Esophagus squamous epithelium (tissue), 4 donors: ENCODE data around the gene TXNDC11.

Source experiments
- CTCF ChIP-seq, 6 experiments: fragments of 450-650 bp in 4 of 6; fragments of 200-600 bp in 2 of 6; sonication (generic) in 2 of 6; IDR thresholded peaks; one replicate each; pipeline ENCODE4 v1.5.1; 2016 to 2019; ENCODE audit warnings: antibody characterized with exemption in 6 of 6, mild to moderate bottlenecking in 4 of 6, moderate library complexity in 4 of 6
- POLR2A ChIP-seq, 4 donors: fragments of 450-650 bp; IDR thresholded peaks; one replicate each; pipeline ENCODE4 v1.6.1; 2017; ENCODE audit warnings: antibody characterized with exemption in 4 of 4, mild to moderate bottlenecking in 4 of 4, moderate library complexity in 3 of 4

- no peak for TF ChIP-seq POLR2A (IDR thresholded peaks at IDR 0.05)
- no peak for TF ChIP-seq CTCF (IDR thresholded peaks at IDR 0.05)
These were observed 6.9 kb downstream of the TXNDC11 start for GRCh38 chr16:11735787-11736186.
